Measurements from ENCODE around the gene CDK5R1. TPM values are rescaled to one million over a fixed set of nuclear protein-coding genes. Genes with fewer than 3 reads are reported as not detected.
A peak's percentile ranks its signal among the peaks of the same experiment; 100 is the strongest.

The CDK5R1 gene
- total RNA-seq, 2 experiments from 2014 or later = 12.4 to 13.1 TPM

- Mint-ChIP-seq H3K27me3 (no peaks in the 10 kb centered on the region), H3K36me3 (no peaks in the 10 kb centered on the region), H3K9me3 (no peaks in the 10 kb centered on the region), H3K4me3 (peak overlapping the region; percentile 52), H3K4me1 (ENCODE audit: low read depth) (peaks cover 66% of the 10 kb centered on the region), H3K27ac (peak overlapping the region; percentile 95)
- CTCF ChIA-PET = interaction anchor here (0.7 to 1.5 kb wide), 7 partner anchors 13 to 156 kb away, joined by 3 to 9 read pairs (median 4); partner anchors contain the start of genes CDK5R1 and PSMD11
- intact Hi-C loops (cut with micrococcal nuclease) = loop anchor here (1.0 to 2.0 kb wide), 4 partner anchors 12 to 20 kb away; partner anchors contain the start of gene CDK5R1
- POLR2A ChIA-PET = interaction anchor here (0.6 to 2.0 kb wide), 6 partner anchors 15 to 588 kb away, joined by 3 to 10 read pairs (median 4); no protein-coding TSS in a partner anchor
- peak; percentile 67 for DNase-seq
Measured at GRCh38 chr17:32503251-32504165, 16.7 kb downstream of the CDK5R1 start.

GRCh38 chr17:32504166-32504990, 17.6 kb downstream of the CDK5R1 start:
- ChIA-PET POLR2A (interaction anchor here (0.6 to 2.0 kb wide), 5 partner anchors 15 to 44 kb away, joined by 3 to 10 read pairs (median 3); no protein-coding TSS in a partner anchor), CTCF (interaction anchor here (0.8 to 1.5 kb wide), 5 partner anchors 17 to 155 kb away, joined by 3 to 9 read pairs (median 4); partner anchors contain the start of genes CDK5R1 and PSMD11)
- H3K9me3 Mint-ChIP-seq = no peaks in the 10 kb centered on the region
- DNase-seq = peak; percentile 55
- peak overlapping the region; percentile 95 for H3K27ac Mint-ChIP-seq
- H3K36me3 Mint-ChIP-seq = no peaks in the 10 kb centered on the region
- H3K4me1 Mint-ChIP-seq (ENCODE audit: low read depth) = peaks cover 74% of the 10 kb centered on the region
- intact Hi-C loops (cut with micrococcal nuclease) = no loop called here
- peak overlapping the region; percentile 52 for H3K4me3 Mint-ChIP-seq
- no peaks in the 10 kb centered on the region for H3K27me3 Mint-ChIP-seq

- H3K27me3 Mint-ChIP-seq = no peaks in the 10 kb centered on the region
- no peak overlapping the region for H3K4me3 Mint-ChIP-seq
- ChIA-PET POLR2A (no interaction called here), CTCF (interaction anchor here (1.2 kb wide), 1 partner anchor 46 kb away, joined by 4 read pairs; no protein-coding TSS in a partner anchor)
- peaks cover 48% of the 10 kb centered on the region for H3K4me1 Mint-ChIP-seq (ENCODE audit: low read depth)
- no peaks in the 10 kb centered on the region for H3K36me3 Mint-ChIP-seq
- intact Hi-C loops (cut with micrococcal nuclease) = no loop called here
- no peak overlapping the region for H3K27ac Mint-ChIP-seq
- H3K9me3 Mint-ChIP-seq = no peaks in the 10 kb centered on the region
- no peak for DNase-seq
Measured at GRCh38 chr17:32508926-32509325, 22.1 kb downstream of the CDK5R1 start.

- intact Hi-C loops (cut with micrococcal nuclease) = no loop called here
- no peak overlapping the region for H3K4me3 Mint-ChIP-seq
- no peak for DNase-seq
- POLR2A ChIA-PET = no interaction called here
- peaks cover 36% of the 10 kb centered on the region for H3K4me1 Mint-ChIP-seq (ENCODE audit: low read depth)
- H3K27ac Mint-ChIP-seq = no peak overlapping the region
- H3K27me3 Mint-ChIP-seq = no peaks in the 10 kb centered on the region
- no peaks in the 10 kb centered on the region for H3K36me3 Mint-ChIP-seq
- no peaks in the 10 kb centered on the region for H3K9me3 Mint-ChIP-seq
- CTCF ChIA-PET = no interaction called here
Measured at GRCh38 chr17:32510466-32510865, 23.7 kb downstream of the CDK5R1 start.

GRCh38 chr17:32512328-32512727, 25.5 kb downstream of the CDK5R1 start:
- Mint-ChIP-seq H3K36me3 (no peaks in the 10 kb centered on the region), H3K27ac (no peak overlapping the region), H3K4me3 (no peak overlapping the region), H3K9me3 (no peaks in the 10 kb centered on the region), H3K27me3 (no peaks in the 10 kb centered on the region), H3K4me1 (ENCODE audit: low read depth) (peaks cover 39% of the 10 kb centered on the region)
- CTCF ChIA-PET = interaction anchor here (1.2 kb wide), 1 partner anchor 50 kb away, joined by 4 read pairs; no protein-coding TSS in a partner anchor
- intact Hi-C loops (cut with micrococcal nuclease) = no loop called here
- DNase-seq = no peak
- POLR2A ChIA-PET = no interaction called here

- POLR2A ChIA-PET = no interaction called here
- no peaks in the 10 kb centered on the region for H3K36me3 Mint-ChIP-seq
- CTCF ChIA-PET = interaction anchor here (1.0 kb wide), 1 partner anchor 69 kb away, joined by 3 read pairs; the partner anchor contains the start of gene PSMD11
- no peak overlapping the region for H3K27ac Mint-ChIP-seq
- no peaks in the 10 kb centered on the region for H3K9me3 Mint-ChIP-seq
- no peaks in the 10 kb centered on the region for H3K27me3 Mint-ChIP-seq
- DNase-seq = no peak
- H3K4me1 Mint-ChIP-seq (ENCODE audit: low read depth) = peaks cover 42% of the 10 kb centered on the region
- H3K4me3 Mint-ChIP-seq = no peak overlapping the region
- intact Hi-C loops (cut with micrococcal nuclease) = no loop called here
Measured at GRCh38 chr17:32513579-32513978, 26.8 kb downstream of the CDK5R1 start.

GRCh38 chr17:32514606-32515005, 27.8 kb downstream of the CDK5R1 start:
- POLR2A ChIA-PET = no interaction called here
- intact Hi-C loops (cut with micrococcal nuclease) = no loop called here
- Mint-ChIP-seq H3K4me3 (no peak overlapping the region), H3K4me1 (ENCODE audit: low read depth) (peaks cover 40% of the 10 kb centered on the region), H3K36me3 (no peaks in the 10 kb centered on the region), H3K27ac (no peak overlapping the region), H3K27me3 (no peaks in the 10 kb centered on the region), H3K9me3 (no peaks in the 10 kb centered on the region)
- DNase-seq = no peak
- CTCF ChIA-PET = no interaction called here

GRCh38 chr17:32515677-32516383, 29.0 kb downstream of the CDK5R1 start:
- H3K27me3 Mint-ChIP-seq = no peaks in the 10 kb centered on the region
- no peak overlapping the region for H3K4me3 Mint-ChIP-seq
- H3K4me1 Mint-ChIP-seq (ENCODE audit: low read depth) = peaks cover 52% of the 10 kb centered on the region
- no peaks in the 10 kb centered on the region for H3K36me3 Mint-ChIP-seq
- intact Hi-C loops (cut with micrococcal nuclease) = no loop called here
- CTCF ChIA-PET = no interaction called here
- H3K9me3 Mint-ChIP-seq = no peaks in the 10 kb centered on the region
- H3K27ac Mint-ChIP-seq = peak overlapping the region; percentile 28
- POLR2A ChIA-PET = interaction anchor here (2.6 kb wide), 1 partner anchor 29 kb away, joined by 11 read pairs; the partner anchor contains the start of gene CDK5R1
- DNase-seq = no peak

- POLR2A ChIA-PET = interaction anchor here (2.6 kb wide), 1 partner anchor 29 kb away, joined by 11 read pairs; the partner anchor contains the start of gene CDK5R1
- no peaks in the 10 kb centered on the region for H3K9me3 Mint-ChIP-seq
- H3K4me1 Mint-ChIP-seq (ENCODE audit: low read depth) = peaks cover 58% of the 10 kb centered on the region
- CTCF ChIA-PET = interaction anchor here (1.0 to 3.1 kb wide), 2 partner anchors 25 to 54 kb away, joined by 3 to 13 read pairs; no protein-coding TSS in a partner anchor
- intact Hi-C loops (cut with micrococcal nuclease) = no loop called here
- H3K27me3 Mint-ChIP-seq = no peaks in the 10 kb centered on the region
- no peak for DNase-seq
- peak overlapping the region; percentile 6 for H3K27ac Mint-ChIP-seq
- no peaks in the 10 kb centered on the region for H3K36me3 Mint-ChIP-seq
- H3K4me3 Mint-ChIP-seq = no peak overlapping the region
Measured at GRCh38 chr17:32516450-32516849, 29.7 kb downstream of the CDK5R1 start.

GRCh38 chr17:32516940-32517701, 30.3 kb downstream of the CDK5R1 start:
- no peak for DNase-seq
- Mint-ChIP-seq H3K27ac (peak overlapping the region; percentile 66), H3K36me3 (no peaks in the 10 kb centered on the region), H3K4me1 (ENCODE audit: low read depth) (peaks cover 58% of the 10 kb centered on the region), H3K9me3 (no peaks in the 10 kb centered on the region), H3K4me3 (peak overlapping the region; percentile 30), H3K27me3 (no peaks in the 10 kb centered on the region)
- ChIA-PET CTCF (interaction anchor here (1.0 to 3.1 kb wide), 2 partner anchors 26 to 55 kb away, joined by 3 to 13 read pairs; no protein-coding TSS in a partner anchor), POLR2A (interaction anchor here (1.2 to 2.6 kb wide), 2 partner anchors 26 to 30 kb away, joined by 5 to 11 read pairs; partner anchors contain the start of gene CDK5R1)
- intact Hi-C loops (cut with micrococcal nuclease) = loop anchor here (1.0 kb wide), 1 partner anchor 14 kb away; no protein-coding TSS in a partner anchor
